Left ventricle myocardium inferior (tissue), 1 donor: ENCODE data around the gene DNAJC28. TPM values are rescaled to one million over a fixed set of nuclear protein-coding genes. Genes with fewer than 3 reads are reported as not detected.
"Not testable (repeated sequence)": the region's sequence is repeated elsewhere in the genome, so short reads cannot be mapped to it uniquely, and the experiment has no call there.

Experiments
- DNase-seq: peaks from one replicate; pipeline ENCODE4 v3.0.0-alpha.2; 2020
- H3K27ac ChIP-seq: fragments of 200-600 bp; replicated peaks from 2 replicates; pipeline ENCODE4 v1.8.0; 2021
- H3K27me3 ChIP-seq: fragments of 200-600 bp; 2 replicates; pipeline ENCODE4 v1.8.0; 2021; ENCODE audit warnings: low read depth
- H3K36me3 ChIP-seq: fragments of 200-600 bp; 2 replicates; pipeline ENCODE4 v1.8.0; 2021
- H3K4me1 ChIP-seq: fragments of 200-600 bp; 2 replicates; pipeline ENCODE4 v1.8.0; 2021
- H3K4me3 ChIP-seq: fragments of 200-600 bp; 2 replicates; pipeline ENCODE4 v1.8.0; 2021; ENCODE audit warnings: mild to moderate bottlenecking, moderate library complexity
- H3K9me3 ChIP-seq: fragments of 200-600 bp; replicated peaks from 2 replicates; pipeline ENCODE4 v1.8.0; 2021
- CTCF ChIP-seq: fragments of 200-600 bp; IDR thresholded peaks from 2 replicates; pipeline ENCODE4 v1.8.0; 2021; ENCODE audit warnings: antibody characterized with exemption, mild to moderate bottlenecking, borderline replicate concordance
- intact Hi-C: fragments of 100-400 bp; cut with micrococcal nuclease; formaldehyde crosslinking; loops from one replicate; pipeline ENCODE4 v1.11.0; 2022
- total RNA-seq: library from RNA; stranded (reverse); fragmentation: NEBNext Ultra II Directional; extraction: Animal tissue kit (Norgen Biotek cat#: 25700); gene quantifications from one replicate; pipeline ENCODE4 v1.2.1, GENCODE V29; 2021
- donor health status: DM: no; HTN: yes; CAD: no; lungs with severe emphysema.

The DNAJC28 gene
- total RNA-seq, 1 donor from 2014 or later: 6.5 TPM

GRCh38 chr21:33455686-33456446 lies 35.6 kb downstream of the DNAJC28 start:
- H3K27ac ChIP-seq: no peak overlapping the region
- H3K4me1 ChIP-seq: peaks cover 17% of the 10 kb centered on the region
- no peak overlapping the region for H3K4me3 ChIP-seq
- no peak for TF ChIP-seq CTCF
- intact Hi-C loops: no loop called here
- no peak for DNase-seq
- H3K36me3 ChIP-seq: peaks cover 85% of the 10 kb centered on the region
- H3K27me3 ChIP-seq: no peaks in the 10 kb centered on the region
- H3K9me3 ChIP-seq: no peaks in the 10 kb centered on the region

- no peaks in the 10 kb centered on the region for H3K27me3 ChIP-seq
Observed at GRCh38 chr21:33452362-33452761, 39.2 kb downstream of the DNAJC28 start.

GRCh38 chr21:33451634-33452071 lies 39.9 kb downstream of the DNAJC28 start:
- H3K27ac ChIP-seq: no peak overlapping the region
- H3K36me3 ChIP-seq: peaks cover 56% of the 10 kb centered on the region
- peaks cover 17% of the 10 kb centered on the region for H3K4me1 ChIP-seq
- no peaks in the 10 kb centered on the region for H3K27me3 ChIP-seq
- no peak overlapping the region for H3K4me3 ChIP-seq
- no peak for DNase-seq
- intact Hi-C loops: no loop called here
- no peak for TF ChIP-seq CTCF
- H3K9me3 ChIP-seq: no peaks in the 10 kb centered on the region

More at GRCh38 chr21:33452362-33452761, 39.2 kb downstream of the DNAJC28 start:
- no peak overlapping the region for H3K4me3 ChIP-seq
- peaks cover 62% of the 10 kb centered on the region for H3K36me3 ChIP-seq
- H3K4me1 ChIP-seq: peaks cover 17% of the 10 kb centered on the region
- intact Hi-C loops: no loop called here
- no peaks in the 10 kb centered on the region for H3K9me3 ChIP-seq
- H3K27ac ChIP-seq: no peak overlapping the region
- TF ChIP-seq CTCF: no peak
- no peak for DNase-seq

GRCh38 chr21:33449616-33450015 lies 41.9 kb downstream of the DNAJC28 start:
- no peak for TF ChIP-seq CTCF
- Histone ChIP-seq H3K27ac (no peak overlapping the region), H3K27me3 (no peaks in the 10 kb centered on the region), H3K4me1 (peaks cover 19% of the 10 kb centered on the region), H3K9me3 (no peaks in the 10 kb centered on the region), H3K36me3 (peaks cover 36% of the 10 kb centered on the region), H3K4me3 (no peak overlapping the region)
- no peak for DNase-seq
- intact Hi-C loops: loop anchor here (5.0 to 10.0 kb wide), 3 partner anchors 75 to 615 kb away; no protein-coding TSS in a partner anchor

- H3K4me3 ChIP-seq, H3K27me3 ChIP-seq, H3K9me3 ChIP-seq, DNase-seq, H3K27ac ChIP-seq: not testable (repeated sequence)
- H3K36me3 ChIP-seq: peaks cover 18% of the 10 kb centered on the region
- peaks cover 33% of the 10 kb centered on the region for H3K4me1 ChIP-seq
- intact Hi-C loops: loop anchor here (5.0 to 10.0 kb wide), 3 partner anchors 72 to 612 kb away; no protein-coding TSS in a partner anchor
Observed at GRCh38 chr21:33446620-33447019, 44.9 kb downstream of the DNAJC28 start.

GRCh38 chr21:33444499-33444898 lies 47.0 kb downstream of the DNAJC28 start:
- Histone ChIP-seq H3K9me3 (no peaks in the 10 kb centered on the region), H3K4me1 (peaks cover 36% of the 10 kb centered on the region), H3K36me3 (peaks cover 19% of the 10 kb centered on the region), H3K4me3 (no peak overlapping the region), H3K27ac (peak overlapping the region; percentile 70), H3K27me3 (no peaks in the 10 kb centered on the region)
- intact Hi-C loops: loop anchor here (10.0 kb wide), 2 partner anchors 70 to 610 kb away; no protein-coding TSS in a partner anchor
- no peak for TF ChIP-seq CTCF
- DNase-seq: no peak
